HepG2 (cell line): ENCODE measurements around the gene PRSS22. TPM values are rescaled to one million over a fixed set of nuclear protein-coding genes. Genes with fewer than 3 reads are reported as not detected.
A peak's percentile ranks its signal among the peaks of the same experiment; 100 is the strongest.

Experiments
- CBX5 ChIP-seq: sonication (generic); formaldehyde crosslinking; IDR thresholded peaks from 2 replicates; pipeline ENCODE4 v1.4.0; 2020; ENCODE audit warnings: missing genetic modification reagents, borderline replicate concordance
- CENPX ChIP-seq: sonication (generic); formaldehyde crosslinking; IDR thresholded peaks from 2 replicates; pipeline ENCODE4 v1.9.0; 2021; ENCODE audit warnings: mild to moderate bottlenecking, missing genetic modification reagents, moderate library complexity
- CREB3 ChIP-seq: sonication (generic); formaldehyde crosslinking; IDR thresholded peaks from 2 replicates; pipeline ENCODE4 v1.5.0; 2020; ENCODE audit warnings: missing genetic modification reagents
- FOXM1 ChIP-seq: sonication (generic); formaldehyde crosslinking; IDR thresholded peaks from 2 replicates; pipeline ENCODE4 v1.5.0; 2020; ENCODE audit warnings: missing genetic modification reagents
- HOXA7 ChIP-seq: sonication (generic); formaldehyde crosslinking; IDR thresholded peaks from 2 replicates; pipeline ENCODE4 v1.8.1; 2022; ENCODE audit warnings: mild to moderate bottlenecking, missing genetic modification reagents, moderate library complexity
- NCOA1 ChIP-seq: sonication (generic); formaldehyde crosslinking; IDR thresholded peaks from 2 replicates; pipeline ENCODE4 v1.9.0; 2021; ENCODE audit warnings: missing genetic modification reagents
- SKI ChIP-seq: fragments of 450-650 bp; IDR thresholded peaks from one replicate; pipeline ENCODE4 v1.6.1; 2018; ENCODE audit warnings: mild to moderate bottlenecking; ENCODE audit not compliant: partially characterized antibody
- ZFYVE20 ChIP-seq: sonication (generic); formaldehyde crosslinking; IDR thresholded peaks from 2 replicates; pipeline ENCODE4 v1.8.0; 2023; ENCODE audit warnings: low read depth, mild to moderate bottlenecking, moderate library complexity, missing genetic modification reagents, borderline replicate concordance
- ZNF142 ChIP-seq: sonication (generic); formaldehyde crosslinking; IDR thresholded peaks from 2 replicates; pipeline ENCODE4 v1.4.0; 2020; ENCODE audit warnings: missing genetic modification reagents
- ZNF382 ChIP-seq: sonication (generic); formaldehyde crosslinking; IDR thresholded peaks from 2 replicates; pipeline ENCODE4 v1.5.0; 2020; ENCODE audit warnings: missing genetic modification reagents, mild to moderate bottlenecking, borderline replicate concordance
- ZNF850 ChIP-seq: sonication (generic); formaldehyde crosslinking; conservative IDR thresholded peaks from 2 replicates; pipeline ENCODE4 v1.9.0; 2021; ENCODE audit warnings: mild to moderate bottlenecking, missing genetic modification reagents
- polyA plus RNA-seq, 8 experiments: library from polyadenylated mRNA; depleted of rRNA in 3 of 8; stranded (reverse) in 7 of 8; unstranded in 1 of 8; fragments of >200 nt; fragmentation: Illumina TruSeq in 4 of 8; extraction: Trizol in 4 of 8; gene quantifications; 2 replicates each; pipeline versions ENCODE4 v1.2.1 to v1.2.3, GENCODE V29; 2011 to 2016; ENCODE audit warnings: low read depth in 4 of 8, missing spikeins in 1 of 8, mixed read lengths in 1 of 8; ENCODE audit not compliant: insufficient read depth in 1 of 8
- total RNA-seq, 5 experiments: library from RNA; depleted of rRNA; stranded (reverse); fragments of >200 nt; fragmentation: Illumina TruSeq; extraction: Trizol; gene quantifications; 2 replicates each; pipeline ENCODE4 v1.2.3, GENCODE V29; 2016; ENCODE audit warnings: low read depth in 1 of 5
- TF ChIP-seq, protein P1 (sequence below): IDR thresholded peaks from 2 replicates; pipeline ENCODE4 v1.6.1; 2016
- TF ChIP-seq, protein P2 (sequence below): sonication (generic); formaldehyde crosslinking; IDR thresholded peaks from 2 replicates; pipeline ENCODE4 v1.8.0; 2022; ENCODE audit warnings: mild to moderate bottlenecking, missing genetic modification reagents, moderate library complexity
- TF ChIP-seq, protein P3 (sequence below): sonication (generic); formaldehyde crosslinking; IDR thresholded peaks from 2 replicates; pipeline ENCODE4 v1.4.0; 2020; ENCODE audit warnings: mild to moderate bottlenecking, missing genetic modification reagents

PRSS22 gene
- total and polyA plus RNA-seq, 2 of the 13 experiments (the other 11 are each of a cell fraction or from before 2014, with no cell fraction given), result 0.24 to 0.32 TPM

DNA sequence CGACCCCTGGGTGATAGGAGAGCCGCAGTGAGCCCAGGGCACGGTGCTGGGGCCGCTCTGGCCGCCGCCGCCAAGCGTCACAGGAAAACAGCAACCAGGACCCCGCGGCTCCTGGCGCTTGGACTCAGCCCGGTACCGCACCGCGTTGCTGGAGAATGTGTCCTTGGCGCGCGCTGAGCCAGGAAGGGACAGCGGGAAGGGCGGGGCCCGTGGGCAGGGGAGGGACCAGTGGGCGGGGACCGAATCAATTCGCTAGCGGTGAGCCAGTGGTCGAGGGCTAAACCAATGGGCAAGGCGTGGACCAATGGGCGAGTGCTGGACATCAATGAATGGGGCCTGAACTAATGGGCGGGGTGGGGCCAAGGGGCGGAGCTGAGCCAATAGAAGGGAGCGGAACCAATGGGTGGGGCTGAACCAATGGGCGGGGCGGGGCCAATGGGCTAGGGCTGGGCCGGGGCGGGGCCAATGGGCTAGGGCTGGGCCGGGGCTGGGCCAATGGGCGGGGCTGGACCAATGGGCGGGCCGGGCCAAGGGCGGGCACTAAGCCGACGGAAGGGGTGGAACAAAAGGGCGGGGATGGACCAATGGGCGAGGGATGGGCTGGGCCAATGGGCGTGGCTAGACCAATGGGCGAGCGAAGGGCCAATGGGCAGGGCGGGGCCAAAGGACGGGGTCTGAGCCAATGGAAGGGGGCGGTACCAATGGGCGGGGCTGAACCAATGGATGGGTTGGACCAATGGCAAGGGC, 47.4 kb upstream of the PRSS22 start (continued):
- 0 out of 2 replicates have a peak, but pooled peaks have one; percentile 65 for TF ChIP-seq ZNF142 (CRISPR knock-in tag)
- TF ChIP-seq CENPX (CRISPR knock-in tag), result no peak
- TF ChIP-seq CBX5 (CRISPR knock-in tag), result no peak
- no peak for TF ChIP-seq SKI
- no peak for TF ChIP-seq ZNF382 (CRISPR knock-in tag)
- 0 out of 2 replicates have a peak, but pooled peaks have one; percentile 60 for TF ChIP-seq NCOA1 (CRISPR knock-in tag)
- TF ChIP-seq ZNF850 (CRISPR knock-in tag), result no peak
- TF ChIP-seq, protein P1, sequence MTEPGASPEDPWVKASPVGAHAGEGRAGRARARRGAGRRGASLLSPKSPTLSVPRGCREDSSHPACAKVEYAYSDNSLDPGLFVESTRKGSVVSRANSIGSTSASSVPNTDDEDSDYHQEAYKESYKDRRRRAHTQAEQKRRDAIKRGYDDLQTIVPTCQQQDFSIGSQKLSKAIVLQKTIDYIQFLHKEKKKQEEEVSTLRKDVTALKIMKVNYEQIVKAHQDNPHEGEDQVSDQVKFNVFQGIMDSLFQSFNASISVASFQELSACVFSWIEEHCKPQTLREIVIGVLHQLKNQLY (CRISPR knock-in tag), result peak; percentile 45; the same call in 1 of the 2 replicates
- TF ChIP-seq FOXM1, result no peak
- TF ChIP-seq, protein P2, sequence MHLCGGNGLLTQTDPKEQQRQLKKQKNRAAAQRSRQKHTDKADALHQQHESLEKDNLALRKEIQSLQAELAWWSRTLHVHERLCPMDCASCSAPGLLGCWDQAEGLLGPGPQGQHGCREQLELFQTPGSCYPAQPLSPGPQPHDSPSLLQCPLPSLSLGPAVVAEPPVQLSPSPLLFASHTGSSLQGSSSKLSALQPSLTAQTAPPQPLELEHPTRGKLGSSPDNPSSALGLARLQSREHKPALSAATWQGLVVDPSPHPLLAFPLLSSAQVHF (CRISPR knock-in tag), result peak; percentile 84; the same call in 1 of the 2 replicates
- TF ChIP-seq, protein P3, sequence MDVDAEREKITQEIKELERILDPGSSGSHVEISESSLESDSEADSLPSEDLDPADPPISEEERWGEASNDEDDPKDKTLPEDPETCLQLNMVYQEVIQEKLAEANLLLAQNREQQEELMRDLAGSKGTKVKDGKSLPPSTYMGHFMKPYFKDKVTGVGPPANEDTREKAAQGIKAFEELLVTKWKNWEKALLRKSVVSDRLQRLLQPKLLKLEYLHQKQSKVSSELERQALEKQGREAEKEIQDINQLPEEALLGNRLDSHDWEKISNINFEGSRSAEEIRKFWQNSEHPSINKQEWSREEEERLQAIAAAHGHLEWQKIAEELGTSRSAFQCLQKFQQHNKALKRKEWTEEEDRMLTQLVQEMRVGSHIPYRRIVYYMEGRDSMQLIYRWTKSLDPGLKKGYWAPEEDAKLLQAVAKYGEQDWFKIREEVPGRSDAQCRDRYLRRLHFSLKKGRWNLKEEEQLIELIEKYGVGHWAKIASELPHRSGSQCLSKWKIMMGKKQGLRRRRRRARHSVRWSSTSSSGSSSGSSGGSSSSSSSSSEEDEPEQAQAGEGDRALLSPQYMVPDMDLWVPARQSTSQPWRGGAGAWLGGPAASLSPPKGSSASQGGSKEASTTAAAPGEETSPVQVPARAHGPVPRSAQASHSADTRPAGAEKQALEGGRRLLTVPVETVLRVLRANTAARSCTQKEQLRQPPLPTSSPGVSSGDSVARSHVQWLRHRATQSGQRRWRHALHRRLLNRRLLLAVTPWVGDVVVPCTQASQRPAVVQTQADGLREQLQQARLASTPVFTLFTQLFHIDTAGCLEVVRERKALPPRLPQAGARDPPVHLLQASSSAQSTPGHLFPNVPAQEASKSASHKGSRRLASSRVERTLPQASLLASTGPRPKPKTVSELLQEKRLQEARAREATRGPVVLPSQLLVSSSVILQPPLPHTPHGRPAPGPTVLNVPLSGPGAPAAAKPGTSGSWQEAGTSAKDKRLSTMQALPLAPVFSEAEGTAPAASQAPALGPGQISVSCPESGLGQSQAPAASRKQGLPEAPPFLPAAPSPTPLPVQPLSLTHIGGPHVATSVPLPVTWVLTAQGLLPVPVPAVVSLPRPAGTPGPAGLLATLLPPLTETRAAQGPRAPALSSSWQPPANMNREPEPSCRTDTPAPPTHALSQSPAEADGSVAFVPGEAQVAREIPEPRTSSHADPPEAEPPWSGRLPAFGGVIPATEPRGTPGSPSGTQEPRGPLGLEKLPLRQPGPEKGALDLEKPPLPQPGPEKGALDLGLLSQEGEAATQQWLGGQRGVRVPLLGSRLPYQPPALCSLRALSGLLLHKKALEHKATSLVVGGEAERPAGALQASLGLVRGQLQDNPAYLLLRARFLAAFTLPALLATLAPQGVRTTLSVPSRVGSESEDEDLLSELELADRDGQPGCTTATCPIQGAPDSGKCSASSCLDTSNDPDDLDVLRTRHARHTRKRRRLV, result no peak
- 0 out of 2 replicates have a peak, but pooled peaks have one; percentile 39 for TF ChIP-seq CREB3
- peak; percentile 71; the same call in 1 of the 2 replicates for TF ChIP-seq ZFYVE20 (CRISPR knock-in tag)
- TF ChIP-seq HOXA7 (CRISPR knock-in tag), result no peak; the same call in 1 of the 2 replicates
